NB4 (cell line): Measurements from ENCODE around the gene SLC35E1.

Experiments used
- POLR2A ChIP-seq: IDR thresholded peaks from 2 replicates; pipeline ENCODE4 v1.6.1; 2011; ENCODE audit warnings: mild to moderate bottlenecking; ENCODE audit not compliant: insufficient read length; ENCODE audit errors: extremely low read depth
- TF ChIP-seq, protein P1 (sequence below): IDR thresholded peaks from one replicate; pipeline ENCODE4 v1.5.1; 2012; ENCODE audit warnings: low read depth, low read length
- TF ChIP-seq, protein P2 (sequence below): IDR thresholded peaks from 2 replicates; pipeline ENCODE4 v1.6.1; 2011; ENCODE audit warnings: low read depth, low read length

DNA sequence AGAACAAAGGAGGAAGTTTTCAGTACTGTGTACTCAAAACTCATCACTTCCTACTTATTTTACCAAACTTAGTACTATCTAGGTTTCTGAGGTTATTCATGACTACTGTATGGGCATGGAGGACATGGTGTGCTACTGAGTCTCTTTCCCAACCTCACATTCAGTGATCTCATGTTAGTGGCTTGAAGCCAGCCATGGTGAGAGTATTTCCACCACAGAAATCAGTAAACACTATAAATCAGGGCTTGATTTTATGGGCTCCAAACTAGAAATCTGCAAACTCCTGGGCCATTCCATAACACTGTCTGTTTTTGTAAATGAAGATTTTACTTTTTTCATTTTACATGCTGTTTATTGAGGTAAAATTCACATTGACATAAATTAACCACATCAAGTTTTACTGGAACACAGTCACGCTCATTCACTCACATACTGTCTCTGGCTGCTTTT is 36.1 kb upstream of the SLC35E1 start:
- TF ChIP-seq, protein P1, sequence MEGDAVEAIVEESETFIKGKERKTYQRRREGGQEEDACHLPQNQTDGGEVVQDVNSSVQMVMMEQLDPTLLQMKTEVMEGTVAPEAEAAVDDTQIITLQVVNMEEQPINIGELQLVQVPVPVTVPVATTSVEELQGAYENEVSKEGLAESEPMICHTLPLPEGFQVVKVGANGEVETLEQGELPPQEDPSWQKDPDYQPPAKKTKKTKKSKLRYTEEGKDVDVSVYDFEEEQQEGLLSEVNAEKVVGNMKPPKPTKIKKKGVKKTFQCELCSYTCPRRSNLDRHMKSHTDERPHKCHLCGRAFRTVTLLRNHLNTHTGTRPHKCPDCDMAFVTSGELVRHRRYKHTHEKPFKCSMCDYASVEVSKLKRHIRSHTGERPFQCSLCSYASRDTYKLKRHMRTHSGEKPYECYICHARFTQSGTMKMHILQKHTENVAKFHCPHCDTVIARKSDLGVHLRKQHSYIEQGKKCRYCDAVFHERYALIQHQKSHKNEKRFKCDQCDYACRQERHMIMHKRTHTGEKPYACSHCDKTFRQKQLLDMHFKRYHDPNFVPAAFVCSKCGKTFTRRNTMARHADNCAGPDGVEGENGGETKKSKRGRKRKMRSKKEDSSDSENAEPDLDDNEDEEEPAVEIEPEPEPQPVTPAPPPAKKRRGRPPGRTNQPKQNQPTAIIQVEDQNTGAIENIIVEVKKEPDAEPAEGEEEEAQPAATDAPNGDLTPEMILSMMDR = no peak
- no peak for TF ChIP-seq POLR2A
- TF ChIP-seq, protein P2, sequence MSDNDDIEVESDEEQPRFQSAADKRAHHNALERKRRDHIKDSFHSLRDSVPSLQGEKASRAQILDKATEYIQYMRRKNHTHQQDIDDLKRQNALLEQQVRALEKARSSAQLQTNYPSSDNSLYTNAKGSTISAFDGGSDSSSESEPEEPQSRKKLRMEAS = no peak
